Measurements from ENCODE around the gene NEU2.

DNA sequence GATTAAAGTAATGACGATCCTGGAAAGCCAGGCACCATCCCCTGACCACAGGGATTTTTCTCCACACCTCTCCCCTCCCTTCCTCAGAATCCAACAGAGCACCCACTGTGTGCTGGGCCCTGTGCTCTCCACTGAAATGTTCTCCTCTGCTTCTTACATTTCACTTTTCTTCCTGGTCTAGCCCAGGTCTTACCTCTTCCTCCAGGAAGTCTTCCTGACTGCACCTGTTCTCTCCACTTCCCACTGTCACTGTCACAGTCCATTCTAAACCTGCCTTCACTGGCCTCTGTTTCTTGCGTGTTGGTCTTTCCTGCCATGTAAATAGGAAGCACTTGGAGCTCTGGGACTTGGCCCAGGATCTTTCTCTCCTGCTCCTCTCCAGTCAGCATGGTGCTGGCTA is 12.0 kb upstream of the NEU2 start:
- no peak for TF ChIP-seq CTCF (IDR thresholded peaks at IDR 0.05)
- TF ChIP-seq POLR2A (IDR thresholded peaks at IDR 0.05): no peak
